Liver (tissue), 9 donors: Measurements from ENCODE around the gene ANXA6. TPM values are rescaled to one million over a fixed set of nuclear protein-coding genes. Genes with fewer than 3 reads are reported as not detected.
A peak's percentile ranks its signal among the peaks of the same experiment; 100 is the strongest.

ENCODE experiments used
- DNase-seq: peaks from one replicate; pipeline ENCODE4 v3.0.0-alpha.2; 2017; ENCODE audit warnings: low spot score
- H3K27ac ChIP-seq, 2 donors: one replicate each; pipeline ENCODE4 v1.7.0; 2013; ENCODE audit warnings: inconsistent platforms in 2 of 2, low read length in 2 of 2, control low read depth in 1 of 2, low read depth in 1 of 2, mild to moderate bottlenecking in 1 of 2
- H3K27me3 ChIP-seq, 4 donors: one replicate each; pipeline versions ENCODE4 v1.6.1 to v1.7.0; 2013; ENCODE audit warnings: low read length in 3 of 4, inconsistent platforms in 1 of 4, mild to moderate bottlenecking in 1 of 4, moderate library complexity in 1 of 4; ENCODE audit not compliant: control insufficient read depth in 4 of 4, insufficient read depth in 4 of 4
- H3K36me3 ChIP-seq, 4 donors: one replicate each; pipeline versions ENCODE4 v1.6.1 to v1.7.0; 2013; ENCODE audit warnings: low read length in 3 of 4, mild to moderate bottlenecking in 3 of 4, low read depth in 1 of 4, moderate library complexity in 1 of 4; ENCODE audit not compliant: control insufficient read depth in 4 of 4, insufficient read depth in 3 of 4
- H3K4me1 ChIP-seq, 4 donors: one replicate each; pipeline versions ENCODE4 v1.6.1 to v1.7.0; 2013; ENCODE audit warnings: low read length in 3 of 4, mild to moderate bottlenecking in 3 of 4, moderate library complexity in 1 of 4; ENCODE audit not compliant: control insufficient read depth in 4 of 4, insufficient read depth in 4 of 4
- H3K4me3 ChIP-seq, 3 donors: one replicate each; pipeline versions ENCODE4 v1.6.1 to v1.7.0; 2013; ENCODE audit warnings: low read length in 3 of 3, control low read depth in 1 of 3, low read depth in 1 of 3, mild to moderate bottlenecking in 1 of 3
- H3K9ac ChIP-seq, 2 donors: one replicate each; pipeline ENCODE4 v1.7.0; 2013; ENCODE audit warnings: low read length in 2 of 2, mild to moderate bottlenecking in 2 of 2, moderate library complexity in 2 of 2, control low read depth in 1 of 2, low read depth in 1 of 2
- H3K9me3 ChIP-seq, 4 donors: one replicate each; pipeline versions ENCODE4 v1.6.1 to v1.7.0; 2013; ENCODE audit warnings: low read length in 3 of 4; ENCODE audit not compliant: control insufficient read depth in 4 of 4
- EGR1 ChIP-seq, 2 donors: IDR thresholded peaks; 2 replicates each; pipeline ENCODE4 v1.6.1; 2016 to 2018; ENCODE audit warnings: antibody characterized with exemption in 2 of 2, low read depth in 2 of 2
- FOXA1 ChIP-seq: IDR thresholded peaks from 2 replicates; pipeline ENCODE4 v1.6.1; 2016; ENCODE audit warnings: antibody characterized with exemption
- FOXA2 ChIP-seq: IDR thresholded peaks from 2 replicates; pipeline ENCODE4 v1.6.1; 2016; ENCODE audit warnings: antibody characterized with exemption
- GABPA ChIP-seq, 2 donors: IDR thresholded peaks in 1 of 2; conservative IDR thresholded peaks in 1 of 2; 2 replicates each; pipeline ENCODE4 v1.6.1; 2016; ENCODE audit warnings: antibody characterized with exemption in 2 of 2, mild to moderate bottlenecking in 1 of 2, moderate library complexity in 1 of 2
- HNF4A ChIP-seq, 2 donors: conservative IDR thresholded peaks; 2 replicates each; pipeline ENCODE4 v1.6.1; 2016; ENCODE audit warnings: antibody characterized with exemption in 2 of 2, mild to moderate bottlenecking in 2 of 2
- HNF4G ChIP-seq: IDR thresholded peaks from 2 replicates; pipeline ENCODE4 v1.6.1; 2016; ENCODE audit warnings: antibody characterized with exemption
- JUND ChIP-seq, 2 donors: IDR thresholded peaks; 2 replicates each; pipeline ENCODE4 v1.6.1; 2016; ENCODE audit warnings: antibody characterized with exemption in 2 of 2
- NR2F2 ChIP-seq: IDR thresholded peaks from 2 replicates; pipeline ENCODE4 v1.6.1; 2016; ENCODE audit warnings: antibody characterized with exemption
- RAD21 ChIP-seq, 2 donors: IDR thresholded peaks; 2 replicates each; pipeline ENCODE4 v1.6.1; 2016; ENCODE audit warnings: antibody characterized with exemption in 2 of 2, mild to moderate bottlenecking in 2 of 2
- RXRA ChIP-seq, 2 donors: IDR thresholded peaks; 2 replicates each; pipeline ENCODE4 v1.6.1; 2017 to 2018; ENCODE audit warnings: antibody characterized with exemption in 2 of 2, mild to moderate bottlenecking in 1 of 2
- SP1 ChIP-seq: IDR thresholded peaks from 2 replicates; pipeline ENCODE4 v1.6.1; 2018; ENCODE audit warnings: antibody characterized with exemption, mild to moderate bottlenecking
- TAF1 ChIP-seq: conservative IDR thresholded peaks from 2 replicates; pipeline ENCODE4 v1.6.1; 2016; ENCODE audit warnings: antibody characterized with exemption, mild to moderate bottlenecking
- YY1 ChIP-seq: IDR thresholded peaks from 2 replicates; pipeline ENCODE4 v1.6.1; 2016; ENCODE audit warnings: antibody characterized with exemption, mild to moderate bottlenecking
- WGBS: extraction: QIAGEN DNeasy Blood & Tissue Kit; methylation state at CpG from one replicate; pipeline ENCODE4 v1.1.7; 2013; 5-methylcytosine and 5-hydroxymethylcytosine counted together
- polyA plus RNA-seq, 2 donors: library from polyadenylated mRNA; stranded (reverse) in 1 of 2; unstranded in 1 of 2; fragments of 200-250 nt in 1 of 2; fragments of >200 nt in 1 of 2; fragmentation: Nextera tagmentation in 1 of 2; extraction: Ambion mirVana in 1 of 2; gene quantifications; one replicate each; pipeline versions ENCODE4 v1.2.1 to v1.2.3, GENCODE V29; 2013 to 2015
- total RNA-seq, 2 donors: library from RNA; depleted of rRNA; stranded (reverse); fragments of >200 nt; gene quantifications; one replicate each; pipeline ENCODE4 v1.2.3, GENCODE V29; 2014
- TF ChIP-seq, protein P1 (sequence below): IDR thresholded peaks from 2 replicates; pipeline ENCODE4 v1.6.1; 2016; ENCODE audit warnings: antibody characterized with exemption, mild to moderate bottlenecking
- TF ChIP-seq, protein P2 (sequence below): IDR thresholded peaks from 2 replicates; pipeline ENCODE4 v1.6.1; 2016; ENCODE audit warnings: antibody characterized with exemption
- TF ChIP-seq, protein P3 (sequence below): IDR thresholded peaks from 2 replicates; pipeline ENCODE4 v1.6.1; 2016; ENCODE audit warnings: antibody characterized with exemption
- TF ChIP-seq, protein P4 (sequence below): IDR thresholded peaks from 2 replicates; pipeline ENCODE4 v1.6.1; 2016; ENCODE audit warnings: antibody characterized with exemption
- TF ChIP-seq, protein P5 (sequence below): fragments of 150-350 bp; IDR thresholded peaks from 2 replicates; pipeline ENCODE4 v1.5.1; 2017; ENCODE audit warnings: improper control_type of control experiment, low read depth, low read length; ENCODE audit not compliant: missing input control
- donor health status: healthy.
- donor health status: healthy.
- donor health status: healthy.
- donor health status: healthy.
- donor health status: healthy.

Gene ANXA6
- total and polyA plus RNA-seq, 4 donors = 52.7 to 215 (median 126) TPM

DNA sequence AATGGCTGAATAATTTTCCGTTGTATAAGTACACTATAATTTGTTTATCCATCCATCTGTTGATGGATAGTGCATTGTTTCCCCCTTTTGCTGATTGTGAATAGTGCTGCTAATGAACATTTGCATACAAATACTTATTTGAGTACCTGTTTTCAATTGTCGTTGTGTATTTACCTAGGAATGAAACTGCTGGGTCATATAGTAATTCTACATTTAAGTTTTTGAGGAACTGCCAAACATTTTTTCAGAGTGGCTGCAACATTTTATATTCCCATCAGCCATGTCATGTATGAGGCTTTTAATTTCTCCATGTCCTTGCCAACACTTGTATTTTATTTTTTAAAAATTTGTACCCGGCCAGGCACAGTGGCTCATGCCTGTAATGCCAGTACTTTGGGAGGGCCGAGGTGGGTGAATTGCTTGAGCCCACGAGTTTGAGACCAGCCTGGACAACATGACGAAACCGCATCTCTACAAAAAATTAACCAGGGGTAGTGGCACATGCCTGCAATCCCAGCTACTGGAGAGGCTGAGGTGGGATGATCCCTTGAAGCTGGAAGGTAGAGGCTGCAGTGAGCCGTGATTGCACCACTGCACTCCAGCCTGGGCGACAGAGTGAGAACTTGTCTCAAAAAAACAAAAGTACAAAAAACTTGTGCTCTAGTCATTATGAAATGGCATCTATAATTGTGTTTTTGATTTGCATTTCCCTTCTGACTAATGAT, 2.2 kb upstream of the ANXA6 start:
- no peak for DNase-seq
- WGBS = 58% methylated on average over 9 of the region's 9 CpGs
- no peak overlapping the region for H3K27ac ChIP-seq
- no peaks in the 10 kb centered on the region for H3K9me3 ChIP-seq
- TF ChIP-seq RAD21 (IDR thresholded peaks at IDR 0.05) (peak in 1 of 2 donors; percentile 14), EGR1 (IDR thresholded peaks at IDR 0.05; ENCODE audit: low read depth in 2 of 2) (peak in 1 of 2 donors; percentile 12), FOXA1 (no peak), NR2F2 (no peak), RXRA (IDR thresholded peaks at IDR 0.05) (peak; percentile 56 to 63), HNF4A (conservative IDR thresholded peaks at IDR 0.05) (peak; percentile 40 to 53), HNF4G (no peak), SP1 (peak; percentile 15), YY1 (no peak), FOXA2 (no peak), GABPA (IDR thresholded peaks at IDR 0.05 in 1 of 2, conservative IDR thresholded peaks at IDR 0.05 in 1 of 2) (no peak), TAF1 (no peak), JUND (IDR thresholded peaks at IDR 0.05) (no peak)
- TF ChIP-seq, protein P1, sequence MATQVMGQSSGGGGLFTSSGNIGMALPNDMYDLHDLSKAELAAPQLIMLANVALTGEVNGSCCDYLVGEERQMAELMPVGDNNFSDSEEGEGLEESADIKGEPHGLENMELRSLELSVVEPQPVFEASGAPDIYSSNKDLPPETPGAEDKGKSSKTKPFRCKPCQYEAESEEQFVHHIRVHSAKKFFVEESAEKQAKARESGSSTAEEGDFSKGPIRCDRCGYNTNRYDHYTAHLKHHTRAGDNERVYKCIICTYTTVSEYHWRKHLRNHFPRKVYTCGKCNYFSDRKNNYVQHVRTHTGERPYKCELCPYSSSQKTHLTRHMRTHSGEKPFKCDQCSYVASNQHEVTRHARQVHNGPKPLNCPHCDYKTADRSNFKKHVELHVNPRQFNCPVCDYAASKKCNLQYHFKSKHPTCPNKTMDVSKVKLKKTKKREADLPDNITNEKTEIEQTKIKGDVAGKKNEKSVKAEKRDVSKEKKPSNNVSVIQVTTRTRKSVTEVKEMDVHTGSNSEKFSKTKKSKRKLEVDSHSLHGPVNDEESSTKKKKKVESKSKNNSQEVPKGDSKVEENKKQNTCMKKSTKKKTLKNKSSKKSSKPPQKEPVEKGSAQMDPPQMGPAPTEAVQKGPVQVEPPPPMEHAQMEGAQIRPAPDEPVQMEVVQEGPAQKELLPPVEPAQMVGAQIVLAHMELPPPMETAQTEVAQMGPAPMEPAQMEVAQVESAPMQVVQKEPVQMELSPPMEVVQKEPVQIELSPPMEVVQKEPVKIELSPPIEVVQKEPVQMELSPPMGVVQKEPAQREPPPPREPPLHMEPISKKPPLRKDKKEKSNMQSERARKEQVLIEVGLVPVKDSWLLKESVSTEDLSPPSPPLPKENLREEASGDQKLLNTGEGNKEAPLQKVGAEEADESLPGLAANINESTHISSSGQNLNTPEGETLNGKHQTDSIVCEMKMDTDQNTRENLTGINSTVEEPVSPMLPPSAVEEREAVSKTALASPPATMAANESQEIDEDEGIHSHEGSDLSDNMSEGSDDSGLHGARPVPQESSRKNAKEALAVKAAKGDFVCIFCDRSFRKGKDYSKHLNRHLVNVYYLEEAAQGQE = no peak
- TF ChIP-seq, protein P2, sequence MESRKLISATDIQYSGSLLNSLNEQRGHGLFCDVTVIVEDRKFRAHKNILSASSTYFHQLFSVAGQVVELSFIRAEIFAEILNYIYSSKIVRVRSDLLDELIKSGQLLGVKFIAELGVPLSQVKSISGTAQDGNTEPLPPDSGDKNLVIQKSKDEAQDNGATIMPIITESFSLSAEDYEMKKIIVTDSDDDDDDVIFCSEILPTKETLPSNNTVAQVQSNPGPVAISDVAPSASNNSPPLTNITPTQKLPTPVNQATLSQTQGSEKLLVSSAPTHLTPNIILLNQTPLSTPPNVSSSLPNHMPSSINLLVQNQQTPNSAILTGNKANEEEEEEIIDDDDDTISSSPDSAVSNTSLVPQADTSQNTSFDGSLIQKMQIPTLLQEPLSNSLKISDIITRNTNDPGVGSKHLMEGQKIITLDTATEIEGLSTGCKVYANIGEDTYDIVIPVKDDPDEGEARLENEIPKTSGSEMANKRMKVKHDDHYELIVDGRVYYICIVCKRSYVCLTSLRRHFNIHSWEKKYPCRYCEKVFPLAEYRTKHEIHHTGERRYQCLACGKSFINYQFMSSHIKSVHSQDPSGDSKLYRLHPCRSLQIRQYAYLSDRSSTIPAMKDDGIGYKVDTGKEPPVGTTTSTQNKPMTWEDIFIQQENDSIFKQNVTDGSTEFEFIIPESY = no peak
- TF ChIP-seq, protein P3, sequence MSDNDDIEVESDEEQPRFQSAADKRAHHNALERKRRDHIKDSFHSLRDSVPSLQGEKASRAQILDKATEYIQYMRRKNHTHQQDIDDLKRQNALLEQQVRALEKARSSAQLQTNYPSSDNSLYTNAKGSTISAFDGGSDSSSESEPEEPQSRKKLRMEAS = no peak
- TF ChIP-seq, protein P4, sequence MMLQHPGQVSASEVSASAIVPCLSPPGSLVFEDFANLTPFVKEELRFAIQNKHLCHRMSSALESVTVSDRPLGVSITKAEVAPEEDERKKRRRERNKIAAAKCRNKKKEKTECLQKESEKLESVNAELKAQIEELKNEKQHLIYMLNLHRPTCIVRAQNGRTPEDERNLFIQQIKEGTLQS = no peak
- TF ChIP-seq, protein P5, sequence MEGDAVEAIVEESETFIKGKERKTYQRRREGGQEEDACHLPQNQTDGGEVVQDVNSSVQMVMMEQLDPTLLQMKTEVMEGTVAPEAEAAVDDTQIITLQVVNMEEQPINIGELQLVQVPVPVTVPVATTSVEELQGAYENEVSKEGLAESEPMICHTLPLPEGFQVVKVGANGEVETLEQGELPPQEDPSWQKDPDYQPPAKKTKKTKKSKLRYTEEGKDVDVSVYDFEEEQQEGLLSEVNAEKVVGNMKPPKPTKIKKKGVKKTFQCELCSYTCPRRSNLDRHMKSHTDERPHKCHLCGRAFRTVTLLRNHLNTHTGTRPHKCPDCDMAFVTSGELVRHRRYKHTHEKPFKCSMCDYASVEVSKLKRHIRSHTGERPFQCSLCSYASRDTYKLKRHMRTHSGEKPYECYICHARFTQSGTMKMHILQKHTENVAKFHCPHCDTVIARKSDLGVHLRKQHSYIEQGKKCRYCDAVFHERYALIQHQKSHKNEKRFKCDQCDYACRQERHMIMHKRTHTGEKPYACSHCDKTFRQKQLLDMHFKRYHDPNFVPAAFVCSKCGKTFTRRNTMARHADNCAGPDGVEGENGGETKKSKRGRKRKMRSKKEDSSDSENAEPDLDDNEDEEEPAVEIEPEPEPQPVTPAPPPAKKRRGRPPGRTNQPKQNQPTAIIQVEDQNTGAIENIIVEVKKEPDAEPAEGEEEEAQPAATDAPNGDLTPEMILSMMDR = no peak
- no peak overlapping the region for H3K4me3 ChIP-seq
- no peaks in the 10 kb centered on the region for H3K27me3 ChIP-seq
- no peak overlapping the region for H3K9ac ChIP-seq
- H3K36me3 ChIP-seq = no peaks in the 10 kb centered on the region
- H3K4me1 ChIP-seq = peaks cover 4 to 51% (median 36%) of the 10 kb centered on the region in 4 donors
